C1 segment of cervical spinal cord (tissue), 14 donors: Measurements from ENCODE around the gene FRY.
A peak's percentile ranks its signal among the peaks of the same experiment; 100 is the strongest.

Experiments
- DNase-seq, 14 donors: peaks; one replicate each; lab custom pipeline; 2025; lab: John Stamatoyannopoulos, UW

The FRY gene

DNA sequence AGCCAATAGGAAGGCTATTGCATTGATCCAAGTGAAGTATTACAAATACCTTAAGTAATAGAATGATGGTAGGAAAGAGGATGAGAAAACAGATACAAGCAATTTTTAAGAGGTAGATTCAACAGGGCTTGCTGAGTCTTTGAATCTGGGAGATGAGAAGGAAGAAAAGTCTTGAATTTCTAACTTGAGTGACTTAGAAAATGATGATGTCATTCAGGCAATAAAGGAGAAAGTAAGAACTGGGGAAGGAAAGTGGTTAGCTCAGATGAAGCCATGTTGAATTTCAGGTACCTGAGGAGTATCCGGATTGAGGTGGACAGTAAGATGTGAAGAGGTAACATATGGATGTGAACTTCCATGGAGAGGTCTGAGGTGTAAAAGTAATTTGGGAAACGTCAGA lies 15.5 kb upstream of the FRY start:
- DNase-seq: no peak

DNA sequence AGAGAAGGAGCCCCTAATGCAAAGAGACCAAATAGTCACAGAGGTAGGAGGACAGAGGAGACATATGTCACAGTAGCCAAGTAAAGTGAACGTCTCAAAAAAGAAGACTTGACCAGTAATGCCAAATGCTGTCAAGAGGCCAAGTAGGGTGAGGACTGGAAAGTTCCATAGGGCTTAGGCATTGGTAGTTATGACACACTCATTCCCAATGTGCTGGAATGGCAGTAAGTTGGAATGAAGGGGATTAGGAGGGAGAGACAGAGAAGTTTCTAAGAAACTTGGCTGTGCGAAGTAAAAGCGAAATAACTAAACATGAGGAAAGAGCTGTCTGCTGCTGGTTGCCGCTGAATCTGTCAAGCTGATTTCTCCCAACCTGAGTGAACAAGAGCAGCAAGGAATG lies 14.9 kb upstream of the FRY start:
- DNase-seq: no peak

DNA sequence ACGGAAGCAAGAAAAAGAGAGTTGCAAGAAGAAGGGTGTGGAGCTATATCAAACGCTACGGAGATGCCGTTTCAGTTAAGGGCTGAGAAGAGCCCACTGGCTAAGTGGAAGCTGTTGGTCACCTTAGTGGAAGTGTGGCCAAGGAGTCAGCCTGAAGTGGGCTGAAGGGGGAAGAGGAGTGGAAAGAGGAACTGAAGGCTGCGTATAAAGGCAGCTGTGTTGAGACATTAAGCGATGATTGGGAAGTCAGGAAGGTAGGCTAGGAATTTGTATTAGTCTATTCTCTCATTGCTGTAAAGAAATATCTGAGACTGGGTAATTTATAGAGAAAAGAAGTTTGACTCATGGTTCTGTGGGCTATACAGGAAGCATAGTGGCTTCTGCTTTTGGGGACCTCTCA lies 14.1 kb upstream of the FRY start:
- no peak for DNase-seq

DNA sequence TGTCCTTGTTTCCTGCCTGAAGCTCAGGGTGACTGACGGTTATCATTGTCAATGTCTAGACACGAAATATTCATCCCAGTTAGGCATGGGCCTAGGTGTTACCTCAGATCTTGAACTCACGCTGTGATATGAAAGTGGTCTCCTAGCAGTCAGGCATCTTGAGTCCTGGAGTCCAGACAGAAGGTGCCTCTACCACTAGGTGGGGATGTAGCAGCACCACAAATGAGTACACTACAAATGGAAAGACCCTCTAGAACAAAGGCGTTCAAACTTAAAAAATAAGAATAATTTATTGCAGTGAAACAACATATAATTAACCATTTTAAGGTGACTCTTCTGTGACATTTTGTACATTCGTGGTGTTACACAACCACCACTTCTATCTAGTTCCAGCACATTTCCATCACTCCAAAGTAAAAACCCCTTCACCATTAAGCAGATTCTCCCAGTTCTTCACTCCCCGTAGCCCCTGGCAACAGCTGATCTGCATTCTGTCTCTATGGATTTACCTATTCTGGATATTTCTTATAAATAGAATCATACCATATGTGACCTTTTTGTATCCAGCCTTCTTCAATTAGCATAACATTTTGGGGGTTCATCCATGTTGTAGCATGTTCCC lies 11.9 kb upstream of the FRY start:
- DNase-seq: peak in 2 of 14 donors; percentile 20 to 26

DNA sequence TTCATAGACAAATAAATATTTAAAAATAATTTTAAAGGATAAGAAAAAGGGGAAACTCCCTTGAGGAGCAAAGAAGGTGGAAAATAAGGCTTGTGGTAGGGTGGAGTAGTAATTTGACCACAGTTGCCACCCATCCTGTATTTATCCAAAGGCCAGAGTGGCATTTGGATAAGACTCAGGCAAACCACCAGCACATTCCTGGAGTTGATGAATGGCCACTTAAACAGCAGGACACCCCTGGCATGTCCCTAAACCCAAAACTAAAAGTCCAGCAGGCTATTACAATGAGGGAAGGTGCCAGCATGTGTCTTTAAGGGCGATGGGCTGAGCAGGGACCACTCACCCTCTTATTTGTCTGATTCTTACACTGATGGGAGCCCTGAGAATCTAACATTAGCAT lies 9.8 kb upstream of the FRY start:
- no peak for DNase-seq

DNA sequence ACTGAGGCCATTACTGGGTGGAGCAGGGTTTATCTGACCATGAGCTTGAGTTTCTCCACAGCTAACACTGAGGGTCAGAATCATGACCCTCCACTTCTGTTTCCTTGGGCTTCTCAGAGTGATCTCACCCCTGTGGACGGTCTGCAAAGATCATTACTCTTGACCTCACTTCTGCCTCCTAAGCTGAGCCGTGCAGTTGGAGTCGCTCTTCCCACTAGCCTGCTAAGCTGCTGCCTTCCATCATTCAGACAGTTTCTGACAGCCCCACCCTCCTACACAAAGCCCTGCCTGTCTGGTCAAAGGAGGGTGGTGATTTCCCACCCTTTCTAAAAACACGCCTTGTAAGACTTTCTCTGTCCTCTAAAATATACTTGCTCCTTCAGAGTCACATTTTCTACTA lies 9.3 kb upstream of the FRY start:
- no peak for DNase-seq

DNA sequence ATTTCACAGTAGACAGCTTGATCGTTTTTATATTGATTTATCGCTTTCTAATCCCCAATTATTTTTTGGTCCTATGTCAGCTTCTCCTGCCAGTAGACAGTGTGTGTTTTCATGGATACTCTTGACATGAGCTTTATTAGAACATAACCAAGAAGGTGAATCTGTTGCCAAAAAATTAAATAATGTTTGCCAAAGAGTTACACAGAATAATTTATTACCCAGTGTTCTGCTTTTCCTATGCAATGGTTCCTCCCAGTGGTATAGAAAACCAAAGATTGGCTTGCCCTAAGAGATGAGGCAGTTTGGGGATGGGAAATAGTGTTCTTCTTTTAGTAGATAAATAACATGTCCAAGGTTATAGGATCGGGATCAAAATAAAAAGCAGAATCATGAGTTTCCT lies 8.5 kb upstream of the FRY start:
- no peak for DNase-seq

DNA sequence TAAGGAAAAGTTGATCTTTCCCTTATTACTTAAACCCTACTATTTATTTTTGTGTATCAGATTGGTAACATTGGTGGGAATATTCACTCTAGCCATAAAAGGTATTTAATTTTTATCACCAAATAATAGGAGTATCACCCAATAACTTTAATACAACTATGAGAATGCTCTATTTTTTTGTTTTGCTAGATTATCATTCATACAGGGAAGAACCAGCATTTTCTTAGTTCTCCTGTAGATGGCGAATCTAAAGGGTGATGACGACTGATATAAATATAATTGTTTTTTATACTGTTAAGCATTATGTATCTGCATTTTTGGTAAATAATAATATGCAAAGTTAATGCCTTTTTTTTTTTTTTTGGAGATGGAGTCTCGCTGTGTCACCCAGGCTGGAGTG lies 7.9 kb upstream of the FRY start:
- DNase-seq: no peak

DNA sequence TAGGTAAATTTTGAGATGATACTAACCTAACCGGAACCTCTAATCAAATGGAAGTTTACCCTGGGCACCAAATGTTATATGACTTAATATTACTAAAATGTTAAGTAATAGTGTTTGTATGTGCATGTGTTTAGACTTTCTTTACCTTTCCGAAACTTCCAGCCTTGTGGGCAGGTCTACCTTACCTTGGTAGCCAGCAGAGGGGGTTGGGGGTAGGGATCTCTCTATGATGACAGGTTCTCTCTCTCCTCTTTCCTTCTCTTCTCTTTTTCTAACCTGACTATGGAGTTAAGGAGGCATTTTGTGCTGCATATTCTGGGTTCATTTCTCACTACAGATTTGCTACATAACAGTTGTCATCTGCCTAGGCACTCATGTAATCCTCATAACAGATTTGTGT lies 6.8 kb upstream of the FRY start:
- no peak for DNase-seq

DNA sequence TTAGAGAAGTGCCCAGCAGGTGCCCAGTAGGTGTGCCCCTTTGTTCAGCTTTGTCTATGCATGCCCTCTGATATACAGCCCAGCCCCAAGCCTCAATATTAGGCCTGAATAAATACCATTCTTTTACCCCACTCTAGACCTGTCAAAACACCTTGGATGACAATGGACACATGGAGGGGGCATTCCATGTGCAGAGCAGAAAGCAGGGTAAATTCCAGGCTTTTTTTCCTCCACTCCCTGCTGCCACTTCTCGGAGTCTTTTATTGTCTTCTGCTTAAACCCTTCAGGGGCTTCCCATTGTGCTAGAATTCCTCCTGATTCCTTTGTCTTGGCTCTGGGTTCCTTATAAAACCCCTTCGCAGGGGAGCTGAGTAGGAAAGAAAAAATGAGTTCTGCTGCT lies 5.8 kb upstream of the FRY start:
- DNase-seq: no peak

DNA sequence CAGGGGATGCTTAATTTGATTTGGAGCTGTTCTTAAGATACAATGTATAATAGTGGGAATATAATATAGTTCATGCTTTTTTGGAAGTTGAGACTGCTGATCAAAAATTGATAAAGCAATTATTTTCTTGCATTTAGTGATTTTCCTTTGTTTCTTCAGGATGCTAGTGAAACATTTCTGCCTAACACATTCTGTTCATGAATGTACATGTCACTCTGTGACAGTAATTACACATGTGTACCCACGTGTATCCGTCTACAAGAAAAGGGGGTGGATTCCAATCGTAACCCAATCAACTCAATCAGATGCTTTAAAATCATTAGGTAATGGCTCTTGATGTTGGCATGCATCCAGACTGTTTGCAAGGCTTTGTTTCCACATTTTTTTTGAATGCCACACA lies 5.0 kb upstream of the FRY start:
- DNase-seq: no peak

DNA sequence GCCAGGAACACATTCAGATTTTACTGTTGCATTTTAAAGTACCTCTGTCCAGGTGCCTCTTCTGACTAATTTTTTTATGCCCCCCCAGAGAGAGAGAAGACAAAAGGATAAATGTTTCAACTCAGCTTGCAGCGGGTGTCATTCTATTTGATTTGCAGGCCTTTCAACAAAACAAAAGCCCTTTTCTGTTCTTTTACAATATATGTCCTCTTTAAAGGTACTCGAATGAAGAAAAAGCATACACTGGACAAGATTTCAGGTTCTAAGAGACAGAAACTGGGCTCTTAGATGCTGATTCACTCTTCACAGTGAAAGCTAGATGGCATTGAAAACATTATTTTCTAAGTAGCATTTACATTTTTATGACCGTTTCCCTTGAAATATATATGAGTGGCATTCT lies 2.9 kb upstream of the FRY start:
- no peak for DNase-seq

DNA sequence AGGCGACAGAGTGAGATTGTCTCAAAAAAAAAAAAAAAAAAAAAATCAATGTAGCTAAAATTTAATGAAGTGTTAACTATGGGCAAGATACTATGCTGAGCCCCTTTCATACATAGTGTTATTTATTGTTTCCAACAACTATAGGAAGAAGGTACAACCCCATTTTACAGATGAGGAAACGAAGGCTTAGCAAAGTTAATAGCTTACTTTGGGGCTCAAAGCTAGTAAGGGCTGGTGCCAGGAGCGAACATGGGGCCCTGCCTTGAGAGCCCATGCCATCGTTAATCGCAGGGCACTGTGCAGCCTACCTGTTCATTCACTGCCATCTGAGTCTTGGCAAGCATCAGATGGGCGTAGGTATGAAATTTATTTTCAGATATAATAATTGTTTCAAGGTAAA lies 1.9 kb upstream of the FRY start:
- DNase-seq: no peak

DNA sequence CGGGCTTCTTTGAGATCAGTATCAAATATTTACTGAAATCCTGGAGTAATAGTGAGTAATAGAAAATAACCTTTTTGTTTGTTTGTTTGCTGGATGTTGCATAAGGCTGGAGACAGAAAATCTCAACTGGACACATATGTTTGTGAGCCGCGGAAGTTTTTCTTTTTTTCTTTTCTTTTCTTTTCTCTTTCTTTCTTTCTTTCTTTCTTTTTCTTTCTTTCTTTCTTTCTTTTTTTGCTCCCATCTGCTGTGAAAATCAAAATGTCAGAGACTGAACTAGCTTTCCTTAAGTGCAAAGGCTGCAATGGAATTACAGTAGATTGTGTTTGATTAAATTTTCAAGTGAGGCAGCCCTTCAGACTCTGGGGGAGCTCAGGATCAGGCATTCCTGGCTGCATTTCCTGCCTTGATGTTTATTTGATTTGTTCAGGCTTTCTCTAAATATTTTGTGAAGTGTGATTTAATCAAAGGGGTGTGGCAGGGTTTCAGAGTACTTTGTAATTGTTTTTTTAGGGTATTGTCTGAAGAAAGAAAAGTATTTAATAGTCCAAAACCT lies 319 bp downstream of the FRY start:
- DNase-seq: peak in 1 of 14 donors; percentile 43

DNA sequence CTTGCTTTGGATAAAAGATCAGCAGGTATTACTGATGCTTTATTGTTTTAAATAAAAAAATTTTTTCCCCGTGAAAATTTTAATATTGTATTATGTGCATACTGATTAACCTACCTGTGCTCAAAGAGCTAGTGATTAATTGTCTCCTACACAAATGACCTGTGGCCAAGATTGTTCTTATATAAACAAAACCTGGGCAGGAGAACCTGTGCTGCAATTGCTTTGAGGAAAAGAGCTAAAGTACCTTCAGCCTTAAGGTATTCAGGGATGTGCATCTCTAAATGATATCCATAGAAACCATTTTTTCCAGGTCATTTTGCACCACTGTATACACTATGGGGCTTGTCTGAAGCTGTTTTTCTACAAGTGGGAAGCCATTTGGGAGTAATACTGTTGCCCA lies 1.2 kb downstream of the FRY start:
- no peak for DNase-seq

DNA sequence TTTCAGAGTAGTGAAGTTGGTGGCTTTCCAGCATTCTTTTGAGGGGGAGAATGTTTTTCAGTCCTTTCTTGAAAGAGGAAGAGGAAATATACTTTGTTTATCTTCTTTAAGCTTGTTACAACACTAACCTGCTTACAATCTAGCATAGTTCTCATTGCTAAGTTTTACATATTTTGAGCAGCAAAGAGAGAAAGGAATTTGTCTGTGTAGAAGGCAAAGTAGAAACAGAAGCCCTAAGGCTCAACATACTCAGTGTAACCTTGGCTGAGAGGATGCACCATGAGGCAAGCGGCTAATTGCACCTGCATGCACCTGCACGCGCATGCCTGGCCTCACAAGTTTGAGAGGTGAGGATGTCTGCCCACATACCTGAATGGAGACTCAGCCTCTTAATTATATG lies 2.2 kb downstream of the FRY start:
- DNase-seq: no peak

DNA sequence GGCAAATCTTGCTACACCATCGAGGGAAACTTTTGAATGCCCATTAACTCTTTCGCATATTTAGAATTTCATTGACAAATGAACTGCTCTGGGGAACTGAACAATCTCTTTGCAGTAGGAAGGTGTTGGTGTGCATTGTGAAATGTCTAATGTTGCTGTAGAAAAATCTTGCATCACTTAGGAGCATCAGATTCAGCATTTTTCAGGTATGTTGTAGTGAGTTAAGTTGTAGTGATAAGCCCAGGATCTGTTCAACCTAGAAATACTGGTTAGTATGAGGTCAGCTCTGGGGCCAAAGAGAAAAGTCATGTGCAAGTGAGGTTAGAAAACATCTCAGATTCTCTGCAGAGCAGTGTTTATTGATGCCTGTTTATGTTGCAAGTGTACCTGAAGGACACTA lies 4.1 kb downstream of the FRY start:
- no peak for DNase-seq

DNA sequence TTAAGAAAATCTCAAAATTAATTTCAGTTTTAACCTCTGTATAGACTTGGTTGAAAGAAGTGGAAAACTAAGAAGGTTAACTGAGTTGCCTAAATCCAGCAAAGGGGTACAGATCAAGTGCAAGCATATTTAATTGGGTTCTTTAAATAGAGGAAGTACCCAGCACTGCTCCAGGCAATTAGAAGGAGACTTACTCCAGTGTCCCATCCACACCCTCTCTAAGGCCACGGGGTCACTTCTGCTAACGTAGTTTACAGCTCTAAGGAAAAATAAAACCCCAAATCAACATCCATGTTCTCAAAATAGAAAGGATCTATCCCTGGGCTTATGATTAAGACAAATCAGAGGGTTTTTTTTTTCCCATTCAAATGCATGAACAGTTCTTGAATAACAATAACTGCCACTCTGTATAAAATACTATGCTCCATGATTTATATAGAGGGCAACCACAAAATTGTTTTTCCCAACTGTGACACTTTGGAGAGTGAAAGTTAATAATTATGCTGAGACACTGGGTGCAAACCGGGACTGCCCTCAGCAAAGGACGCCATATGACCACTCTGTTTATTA lies 4.6 kb downstream of the FRY start:
- no peak for DNase-seq

DNA sequence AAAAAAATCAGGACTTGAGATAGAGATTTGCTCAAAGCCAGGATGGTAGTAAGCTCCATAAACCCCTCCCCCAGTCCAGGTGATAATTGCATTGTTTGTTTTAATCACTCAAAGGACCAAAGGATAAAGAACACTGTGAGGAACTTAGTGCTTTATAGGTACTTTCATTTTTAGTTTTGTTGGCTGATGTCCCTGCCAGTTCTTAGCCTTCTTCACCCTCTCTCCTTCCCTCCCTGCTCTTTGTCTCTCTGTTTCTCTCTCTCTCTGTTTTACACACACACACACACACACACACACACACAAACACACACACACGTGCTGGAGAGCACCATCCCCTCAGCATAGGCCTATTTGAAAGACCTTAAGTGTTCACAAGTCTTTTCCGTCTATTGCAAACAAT lies 5.2 kb downstream of the FRY start:
- no peak for DNase-seq

DNA sequence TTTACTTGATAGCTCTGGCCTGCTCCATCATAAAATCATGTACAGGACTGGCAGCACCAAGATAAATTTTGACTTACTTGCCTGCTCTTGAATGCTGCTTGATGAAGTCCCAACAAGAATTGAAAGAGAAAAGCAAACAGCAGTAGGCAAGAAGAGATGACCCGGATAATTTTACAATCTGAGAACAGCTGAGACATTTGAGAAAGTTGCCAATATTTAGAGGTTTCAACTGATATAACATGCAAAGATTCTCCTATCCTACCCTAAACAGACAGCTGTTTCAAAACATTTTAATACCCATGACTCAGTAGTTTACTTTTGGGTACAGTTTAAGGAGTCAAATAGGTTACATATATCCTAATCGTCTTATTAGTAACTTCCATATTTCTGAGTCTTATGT lies 5.9 kb downstream of the FRY start:
- DNase-seq: no peak

DNA sequence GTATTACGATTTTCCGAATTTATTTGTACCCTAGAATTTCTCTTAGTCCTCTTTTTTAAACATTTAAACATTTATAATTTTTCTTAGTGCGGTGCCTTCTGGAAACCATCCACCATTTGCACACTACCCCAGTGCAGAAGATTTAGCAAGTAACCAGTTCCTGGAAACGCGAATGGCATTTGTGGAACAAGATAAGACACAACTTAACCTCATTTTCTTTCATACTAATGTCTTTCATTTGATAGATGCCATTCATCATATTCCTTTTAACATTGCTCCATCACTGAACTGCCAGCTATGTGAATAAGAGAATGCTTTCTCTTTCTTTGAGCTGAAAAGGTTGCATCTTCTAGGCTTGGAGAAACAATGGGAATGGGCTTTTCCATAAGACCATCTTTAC lies 6.8 kb downstream of the FRY start:
- DNase-seq: no peak

DNA sequence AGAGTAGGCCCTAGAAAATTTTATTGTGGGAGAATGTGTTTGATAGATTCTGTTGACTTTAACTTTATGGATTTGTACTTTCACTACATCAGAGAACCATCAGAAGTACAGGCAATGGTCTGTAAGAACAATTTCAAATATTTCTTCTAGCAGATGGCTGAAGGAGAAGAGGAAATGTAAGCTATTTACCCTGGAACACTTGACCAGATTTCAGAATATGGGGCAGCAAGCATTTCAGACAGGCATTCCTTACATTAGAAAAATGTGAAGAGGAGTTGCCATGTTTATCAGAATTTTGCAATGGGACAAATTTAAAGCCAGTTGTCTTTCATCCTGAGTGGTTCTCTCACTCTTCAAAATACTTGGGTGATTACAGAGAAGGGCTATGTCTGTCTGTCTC lies 7.5 kb downstream of the FRY start:
- no peak for DNase-seq

DNA sequence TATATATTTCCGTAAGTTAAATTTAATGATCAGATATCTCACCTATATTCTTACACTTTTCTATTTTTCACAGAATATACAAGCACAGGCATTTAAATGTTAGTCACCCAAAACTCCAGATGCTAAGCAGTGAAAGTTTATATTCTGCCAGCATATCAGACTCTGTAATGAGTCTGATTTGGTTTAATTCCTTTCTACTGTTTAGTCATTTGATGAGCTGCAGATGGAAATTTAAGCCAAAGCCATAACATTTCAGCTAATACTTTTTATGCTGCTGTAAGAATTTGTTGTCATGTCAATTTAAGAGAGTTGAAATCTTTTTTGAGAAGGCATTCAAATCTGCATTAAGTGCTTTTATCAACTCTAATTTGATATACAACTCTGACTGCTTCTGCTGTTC lies 8.0 kb downstream of the FRY start:
- no peak for DNase-seq

DNA sequence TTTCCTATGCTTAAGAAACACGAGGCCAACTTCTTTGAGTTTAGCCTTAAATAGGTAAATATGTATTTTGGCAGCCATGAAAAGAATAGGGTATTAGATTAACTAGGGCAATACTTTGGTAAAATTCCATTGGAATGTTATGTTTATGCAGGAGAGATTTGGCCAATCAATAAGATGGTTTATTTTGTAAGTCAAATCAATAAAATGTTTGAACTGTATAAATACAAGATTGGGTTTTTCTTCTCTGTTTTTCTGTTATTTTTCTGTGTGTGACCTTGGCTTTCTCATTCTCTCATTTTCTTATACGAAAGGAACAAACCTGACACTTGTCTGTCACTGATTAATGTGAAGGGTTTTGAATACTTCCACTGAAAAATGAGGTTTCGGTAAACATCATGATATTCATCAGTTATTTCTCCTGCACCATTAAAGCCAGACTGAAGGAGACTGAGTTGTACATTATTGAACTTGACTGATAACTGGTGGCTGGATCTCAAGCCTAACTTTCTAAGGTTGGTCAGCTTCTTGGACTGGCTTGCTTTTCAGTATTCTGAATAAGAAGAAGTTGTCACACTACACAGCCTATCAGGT lies 8.6 kb downstream of the FRY start:
- no peak for DNase-seq
